ENCODE measurements around the gene LSR.

Gene LSR

GRCh38 chr19:35247526-35248309 lies 1.1 kb upstream of the LSR start:
- peak; percentile 84 for DNase-seq (ENCODE audit: low spot score)
- in situ Hi-C loops (cut with MboI; ENCODE audit: low pct_unique_long_range_greater_than_20kb, low sequenced_read_pairs, unreplicated experiment), result no loop called here

GRCh38 chr19:35249146-35249847 lies 495 bp downstream of the LSR start:
- DNase-seq (ENCODE audit: low spot score), result peak; percentile 45
- in situ Hi-C loops (cut with MboI; ENCODE audit: low pct_unique_long_range_greater_than_20kb, low sequenced_read_pairs, unreplicated experiment), result no loop called here
- TF ChIP-seq, protein P1, sequence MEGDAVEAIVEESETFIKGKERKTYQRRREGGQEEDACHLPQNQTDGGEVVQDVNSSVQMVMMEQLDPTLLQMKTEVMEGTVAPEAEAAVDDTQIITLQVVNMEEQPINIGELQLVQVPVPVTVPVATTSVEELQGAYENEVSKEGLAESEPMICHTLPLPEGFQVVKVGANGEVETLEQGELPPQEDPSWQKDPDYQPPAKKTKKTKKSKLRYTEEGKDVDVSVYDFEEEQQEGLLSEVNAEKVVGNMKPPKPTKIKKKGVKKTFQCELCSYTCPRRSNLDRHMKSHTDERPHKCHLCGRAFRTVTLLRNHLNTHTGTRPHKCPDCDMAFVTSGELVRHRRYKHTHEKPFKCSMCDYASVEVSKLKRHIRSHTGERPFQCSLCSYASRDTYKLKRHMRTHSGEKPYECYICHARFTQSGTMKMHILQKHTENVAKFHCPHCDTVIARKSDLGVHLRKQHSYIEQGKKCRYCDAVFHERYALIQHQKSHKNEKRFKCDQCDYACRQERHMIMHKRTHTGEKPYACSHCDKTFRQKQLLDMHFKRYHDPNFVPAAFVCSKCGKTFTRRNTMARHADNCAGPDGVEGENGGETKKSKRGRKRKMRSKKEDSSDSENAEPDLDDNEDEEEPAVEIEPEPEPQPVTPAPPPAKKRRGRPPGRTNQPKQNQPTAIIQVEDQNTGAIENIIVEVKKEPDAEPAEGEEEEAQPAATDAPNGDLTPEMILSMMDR (IDR thresholded peaks at IDR 0.05; ENCODE audit: extremely low read depth, insufficient read depth, missing control alignments), result no peak

More at GRCh38 chr19:35247526-35248309, 1.1 kb upstream of the LSR start:
- TF ChIP-seq, protein P1 (IDR thresholded peaks at IDR 0.05; ENCODE audit: extremely low read depth, insufficient read depth, missing control alignments), result peak; percentile 56

DNA sequence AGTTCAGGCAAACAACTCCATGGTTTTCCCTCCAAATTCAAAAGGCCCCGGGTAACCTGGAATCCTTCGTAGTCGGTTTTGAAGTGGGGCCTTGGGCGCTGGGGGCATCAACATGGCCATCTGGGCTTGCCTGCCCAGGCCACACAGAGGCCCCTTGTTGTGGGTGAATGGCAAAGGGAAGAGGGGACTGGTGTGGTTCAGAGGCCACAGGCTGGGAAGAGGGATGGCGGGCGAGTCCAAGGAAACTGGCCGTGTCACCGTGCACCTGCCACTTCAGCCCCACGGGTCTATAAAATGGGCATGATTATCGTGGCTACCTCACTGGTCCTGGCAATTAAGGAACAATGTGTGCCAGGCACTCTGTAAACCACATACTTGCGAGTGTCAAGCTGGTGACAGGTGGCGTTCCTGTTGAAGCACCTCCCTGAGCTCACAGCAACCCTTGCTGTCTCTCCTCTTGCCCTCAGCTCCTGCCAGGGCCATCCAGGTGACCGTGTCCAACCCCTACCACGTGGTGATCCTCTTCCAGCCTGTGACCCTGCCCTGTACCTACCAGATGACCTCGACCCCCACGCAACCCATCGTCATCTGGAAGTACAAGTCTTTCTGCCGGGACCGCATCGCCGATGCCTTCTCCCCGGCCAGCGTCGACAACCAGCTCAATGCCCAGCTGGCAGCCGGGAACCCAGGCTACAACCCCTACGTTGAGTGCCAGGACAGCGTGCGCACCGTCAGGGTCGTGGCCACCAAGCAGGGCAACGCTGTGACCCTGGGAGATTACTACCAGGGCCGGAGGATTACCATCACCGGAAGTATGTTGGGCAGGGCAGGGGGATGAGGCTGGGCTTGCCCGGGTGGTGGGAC lies 1.3 kb downstream of the LSR start:
- TF ChIP-seq, protein P1 (IDR thresholded peaks at IDR 0.05; ENCODE audit: extremely low read depth, insufficient read depth, missing control alignments), result no peak
- in situ Hi-C loops (cut with MboI; ENCODE audit: low pct_unique_long_range_greater_than_20kb, low sequenced_read_pairs, unreplicated experiment), result no loop called here
- DNase-seq (ENCODE audit: low spot score), result no peak

GRCh38 chr19:35251456-35251855 lies 2.7 kb downstream of the LSR start:
- in situ Hi-C loops (cut with MboI; ENCODE audit: low pct_unique_long_range_greater_than_20kb, low sequenced_read_pairs, unreplicated experiment), result no loop called here
- DNase-seq (ENCODE audit: low spot score), result no peak
- TF ChIP-seq, protein P1 (IDR thresholded peaks at IDR 0.05; ENCODE audit: extremely low read depth, insufficient read depth, missing control alignments), result no peak

DNA sequence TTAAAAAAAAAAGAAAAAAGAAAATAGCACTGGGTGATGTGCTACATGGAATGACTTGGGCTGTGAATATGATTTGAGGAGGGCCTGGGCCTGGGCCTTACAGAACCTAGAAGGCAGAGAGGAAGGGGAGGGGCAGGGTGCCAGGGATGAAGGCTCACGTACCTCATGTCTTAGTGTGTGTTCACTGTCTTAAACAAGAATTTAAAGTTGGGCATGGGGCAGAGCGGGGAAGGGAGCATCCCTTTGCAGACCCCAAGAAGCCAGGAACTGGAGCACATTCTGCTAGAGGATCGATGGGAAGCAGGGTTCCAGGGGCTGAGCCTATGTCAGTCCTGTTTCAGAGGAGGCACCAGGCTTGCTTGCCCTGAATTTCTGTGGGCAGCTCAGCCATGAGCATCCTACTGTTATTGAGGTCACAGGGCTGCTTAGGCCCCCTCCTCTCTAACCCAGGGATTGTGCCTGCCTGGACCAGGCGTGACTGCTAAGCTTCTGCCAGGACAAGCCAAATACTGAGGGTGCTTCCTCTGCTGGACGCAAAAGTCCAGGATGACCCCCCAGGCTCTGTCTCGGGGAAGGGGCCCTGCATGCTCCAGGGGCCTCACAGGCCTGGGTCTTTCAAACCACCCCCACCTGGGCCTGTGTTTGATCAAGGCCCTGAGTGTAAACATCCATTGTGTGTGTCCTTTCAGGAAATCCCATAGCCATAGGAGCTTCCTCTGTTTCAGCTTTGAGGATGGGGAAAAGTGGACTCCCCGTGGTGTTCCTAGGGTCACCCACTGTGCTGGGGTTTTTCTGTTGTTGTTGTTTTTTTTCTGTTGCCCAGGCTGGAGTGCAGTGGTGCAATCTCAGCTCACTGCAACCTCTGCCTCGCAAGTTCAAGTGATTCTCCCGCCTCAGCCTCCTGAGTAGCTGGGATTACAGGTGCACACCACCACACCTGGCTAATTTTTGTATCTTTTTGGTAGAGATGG lies 4.8 kb downstream of the LSR start:
- in situ Hi-C loops (cut with MboI; ENCODE audit: low pct_unique_long_range_greater_than_20kb, low sequenced_read_pairs, unreplicated experiment), result no loop called here
- no peak for DNase-seq (ENCODE audit: low spot score)

More for the DNA sequence above, 4.8 kb downstream of the LSR start:
- TF ChIP-seq, protein P1 (IDR thresholded peaks at IDR 0.05; ENCODE audit: extremely low read depth, insufficient read depth, missing control alignments), result no peak
